ENCODE results near the gene HOXB13. TPM values are rescaled to one million over a fixed set of nuclear protein-coding genes. Genes with fewer than 3 reads are reported as not detected.

The HOXB13 gene
- total RNA-seq, 1 donor from 2014 or later, result not detected

DNA sequence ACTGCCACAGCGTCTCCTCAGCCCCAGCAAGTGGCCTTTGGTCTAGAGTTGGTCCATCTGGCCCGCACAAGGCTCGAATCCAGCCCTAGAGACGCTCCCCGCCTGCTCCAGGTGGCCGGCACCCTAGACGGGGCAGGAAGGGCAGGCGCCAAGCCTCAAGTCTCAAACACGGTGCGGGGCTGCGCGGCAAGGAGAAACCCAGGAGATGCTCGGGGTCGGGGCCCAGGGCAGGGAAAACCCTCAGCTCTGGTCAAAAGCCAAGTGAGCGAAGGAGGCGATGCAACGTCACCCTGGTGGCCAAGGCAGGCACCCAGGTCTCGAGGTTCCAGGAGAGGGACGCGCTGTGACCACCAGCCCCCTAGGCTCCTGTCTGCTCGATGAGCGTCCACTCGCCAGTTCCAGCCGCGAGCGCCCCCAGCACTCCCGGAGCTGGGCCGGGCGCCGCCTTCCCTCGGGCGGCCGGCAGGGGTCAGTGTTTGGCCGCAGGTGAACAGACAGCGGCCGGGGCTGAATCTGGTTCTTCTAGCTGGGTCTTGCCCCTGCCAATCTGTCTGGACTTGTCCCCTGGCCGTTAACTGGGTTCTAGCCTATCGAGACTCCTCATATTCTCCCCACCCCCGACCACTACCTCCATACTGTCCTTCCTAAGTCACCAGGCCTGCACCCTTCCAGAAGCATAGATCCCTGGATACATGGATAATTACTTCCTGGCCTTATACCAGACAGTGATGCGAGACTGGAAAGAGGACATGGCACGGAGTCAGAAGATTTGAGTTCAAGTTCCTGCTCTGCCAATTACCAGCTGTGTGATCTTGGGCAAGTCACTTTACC lies 50.2 kb downstream of the HOXB13 start:
- peak overlapping the region; percentile 35 for H3K4me3 ChIP-seq
- DNase-seq (ENCODE audit: low spot score), result peak; percentile 86

DNA sequence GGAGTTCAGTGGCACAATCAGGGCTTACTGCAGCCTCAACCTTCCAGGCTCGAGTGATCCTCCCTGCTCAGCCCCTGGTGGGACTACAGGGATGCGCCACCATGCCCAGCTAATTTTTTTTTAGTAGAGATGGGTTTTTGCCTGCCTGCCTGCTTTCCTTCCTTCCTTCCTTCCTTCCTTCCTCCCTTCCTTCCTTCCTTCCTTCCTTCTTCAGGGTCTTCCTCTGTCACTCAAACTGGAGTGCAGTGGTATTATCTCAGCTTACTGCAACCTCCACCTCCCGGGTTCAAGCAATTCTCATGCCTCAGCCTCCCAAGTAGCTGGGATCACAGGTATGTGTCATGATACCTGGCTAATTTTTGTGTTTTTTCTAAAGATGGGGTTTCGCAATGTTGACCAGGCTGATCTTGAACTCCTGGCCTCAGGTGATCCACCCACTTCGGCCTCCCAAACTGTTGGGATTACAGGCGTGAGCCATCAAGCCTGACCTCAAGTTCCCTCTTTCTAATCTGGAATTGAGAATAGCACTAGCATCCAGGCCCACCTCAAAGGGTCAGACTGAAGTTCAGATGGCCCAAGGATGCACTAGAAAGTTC lies 51.5 kb downstream of the HOXB13 start:
- Histone ChIP-seq H3K79me2 (ENCODE audit: low read depth) (no peaks in the 10 kb centered on the region), H2AFZ (replicated peaks) (no peak overlapping the region), H3F3A (ENCODE audit: low read depth) (no peaks in the 10 kb centered on the region), H3K27me3 (peaks cover 99% of the 10 kb centered on the region), H3K27ac (no peak overlapping the region), H3K4me1 (no peaks in the 10 kb centered on the region), H3K36me3 (no peaks in the 10 kb centered on the region), H3K4me2 (no peak overlapping the region), H3K9ac (no peak overlapping the region), H3K4me3 (no peak overlapping the region), H4K20me1 (ENCODE audit: low read depth) (no peaks in the 10 kb centered on the region), H3K9me3 (ENCODE audit: low read depth) (no peaks in the 10 kb centered on the region)
- Mint-ChIP-seq H3K9me3 (no peaks in the 10 kb centered on the region), H3K36me3 (no peaks in the 10 kb centered on the region), H3K4me3 (no peak overlapping the region), H3K27me3 (ENCODE audit: insufficient read depth, low read depth) (peaks cover 37% of the 10 kb centered on the region), H3K4me1 (no peaks in the 10 kb centered on the region), H3K27ac (no peak overlapping the region)
- DNase-seq (ENCODE audit: low spot score), result no peak
- TF ChIP-seq EZH2 (IDR thresholded peaks at IDR 0.05) (no peak), EZH2phosphoT487 (IDR thresholded peaks at IDR 0.05) (no peak)
- TF ChIP-seq, protein P1, sequence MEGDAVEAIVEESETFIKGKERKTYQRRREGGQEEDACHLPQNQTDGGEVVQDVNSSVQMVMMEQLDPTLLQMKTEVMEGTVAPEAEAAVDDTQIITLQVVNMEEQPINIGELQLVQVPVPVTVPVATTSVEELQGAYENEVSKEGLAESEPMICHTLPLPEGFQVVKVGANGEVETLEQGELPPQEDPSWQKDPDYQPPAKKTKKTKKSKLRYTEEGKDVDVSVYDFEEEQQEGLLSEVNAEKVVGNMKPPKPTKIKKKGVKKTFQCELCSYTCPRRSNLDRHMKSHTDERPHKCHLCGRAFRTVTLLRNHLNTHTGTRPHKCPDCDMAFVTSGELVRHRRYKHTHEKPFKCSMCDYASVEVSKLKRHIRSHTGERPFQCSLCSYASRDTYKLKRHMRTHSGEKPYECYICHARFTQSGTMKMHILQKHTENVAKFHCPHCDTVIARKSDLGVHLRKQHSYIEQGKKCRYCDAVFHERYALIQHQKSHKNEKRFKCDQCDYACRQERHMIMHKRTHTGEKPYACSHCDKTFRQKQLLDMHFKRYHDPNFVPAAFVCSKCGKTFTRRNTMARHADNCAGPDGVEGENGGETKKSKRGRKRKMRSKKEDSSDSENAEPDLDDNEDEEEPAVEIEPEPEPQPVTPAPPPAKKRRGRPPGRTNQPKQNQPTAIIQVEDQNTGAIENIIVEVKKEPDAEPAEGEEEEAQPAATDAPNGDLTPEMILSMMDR (IDR thresholded peaks at IDR 0.05), result no peak

More for the DNA sequence above, 50.2 kb downstream of the HOXB13 start:
- Histone ChIP-seq H3K36me3 (no peaks in the 10 kb centered on the region), H2AFZ (replicated peaks) (peak overlapping the region; percentile 75), H3F3A (ENCODE audit: low read depth) (no peaks in the 10 kb centered on the region), H4K20me1 (ENCODE audit: low read depth) (no peaks in the 10 kb centered on the region), H3K79me2 (ENCODE audit: low read depth) (no peaks in the 10 kb centered on the region), H3K4me1 (no peaks in the 10 kb centered on the region), H3K9ac (no peak overlapping the region), H3K4me2 (peak overlapping the region; percentile 71), H3K9me3 (ENCODE audit: low read depth) (no peaks in the 10 kb centered on the region), H3K27me3 (peaks cover 98% of the 10 kb centered on the region), H3K27ac (no peak overlapping the region)
- TF ChIP-seq, protein P1 (IDR thresholded peaks at IDR 0.05), result peak; percentile 98
- TF ChIP-seq EZH2 (IDR thresholded peaks at IDR 0.05) (peak; percentile 74), EZH2phosphoT487 (IDR thresholded peaks at IDR 0.05) (no peak)
- Mint-ChIP-seq H3K36me3 (no peaks in the 10 kb centered on the region), H3K9me3 (no peaks in the 10 kb centered on the region), H3K4me3 (no peak overlapping the region), H3K27me3 (ENCODE audit: insufficient read depth, low read depth) (peaks cover 42% of the 10 kb centered on the region), H3K27ac (no peak overlapping the region), H3K4me1 (no peaks in the 10 kb centered on the region)

MicroRNAs encoded within 50 kb of the gene (microRNA counts, 767-probe panel; counts per million panel counts)
- microRNA hsa-miR-3185, result 460 counts per million, percentile 90 among the panel's probes with 10 or more counts

Small RNA genes lying within 50 kb of the gene (microRNA-seq; reads per million reads assigned to microRNA genes)
- gene MIR3185, result not detected

Small RNA genes lying within 50 kb of the gene (small RNA-seq; reads per million reads assigned to genes)
- gene AC091179.2 (not detected), gene COX6B1P2 (not detected), gene MIR3185 (not detected), gene RF02132 (not detected), gene RF02133 (not detected), gene RN7SL125P (not detected)

Other genes starting within 250 kb of the HOXB13 start
- not detected in 2 replicates for gene HOXB1, start 197.7 kb downstream of the HOXB13 start, total RNA-seq (ENCODE audit: low replicate concordance)
- not detected in 2 replicates for gene HOXB2, start 183.6 kb downstream of the HOXB13 start, total RNA-seq (ENCODE audit: low replicate concordance)
- not detected in 2 replicates for gene HOXB4, start 150.4 kb downstream of the HOXB13 start, total RNA-seq (ENCODE audit: low replicate concordance)
- not detected in 2 replicates for gene HOXB3, start 138.5 kb downstream of the HOXB13 start, total RNA-seq (ENCODE audit: low replicate concordance)
- not detected in 2 replicates for gene HOXB5, start 135.0 kb downstream of the HOXB13 start, total RNA-seq (ENCODE audit: low replicate concordance)
- gene HOXB6, start 123.8 kb downstream of the HOXB13 start, total RNA-seq (ENCODE audit: low replicate concordance), result not detected in 2 replicates
- gene HOXB7, start 117.7 kb downstream of the HOXB13 start, total RNA-seq (ENCODE audit: low replicate concordance), result not detected in 2 replicates
- gene HOXB8, start 113.5 kb downstream of the HOXB13 start, total RNA-seq (ENCODE audit: low replicate concordance), result not detected in 2 replicates
- not detected in 2 replicates for gene HOXB9, start 102.4 kb downstream of the HOXB13 start, total RNA-seq (ENCODE audit: low replicate concordance)
- not detected in 2 replicates for gene PRAC1, start 6.2 kb downstream of the HOXB13 start, total RNA-seq (ENCODE audit: low replicate concordance)
- gene PRAC2, start 5.6 kb downstream of the HOXB13 start, total RNA-seq (ENCODE audit: low replicate concordance), result not detected in 2 replicates
- gene TTLL6, start 88.5 kb upstream of the HOXB13 start, total RNA-seq (ENCODE audit: low replicate concordance), result 6.8 and 17.4 TPM in 2 replicates
- 23.9 and 34.1 TPM in 2 replicates for gene CALCOCO2, start 102.3 kb upstream of the HOXB13 start, total RNA-seq (ENCODE audit: low replicate concordance)
- gene ATP5MC1, start 164.0 kb upstream of the HOXB13 start, total RNA-seq (ENCODE audit: low replicate concordance), result 29.4 and 51.7 TPM in 2 replicates
- gene UBE2Z, start 179.7 kb upstream of the HOXB13 start, total RNA-seq (ENCODE audit: low replicate concordance), result 45.5 and 57.9 TPM in 2 replicates
- gene SNF8, start 216.1 kb upstream of the HOXB13 start, total RNA-seq (ENCODE audit: low replicate concordance), result 93.0 and 103 TPM in 2 replicates
- gene GIP, start 239.8 kb upstream of the HOXB13 start, total RNA-seq (ENCODE audit: low replicate concordance), result not detected in 2 replicates